PC-9 (cell line): ENCODE results near the gene DSG4. TPM values are rescaled to one million over a fixed set of nuclear protein-coding genes. Genes with fewer than 3 reads are reported as not detected.
"Not testable (repeated sequence)": the region's sequence is repeated elsewhere in the genome, so short reads cannot be mapped to it uniquely, and the experiment has no call there.

Experiments
- Bru-seq: library from RNA; stranded (reverse); fragments of 400-500 nt; gene quantifications from one replicate; lab custom pipeline; 2021; lab: Mats Ljungman, UMichigan
- BruChase-seq, 2 experiments: library from RNA; stranded (reverse); fragments of 400-500 nt; gene quantifications; one replicate each; lab custom pipeline; 2021; lab: Mats Ljungman, UMichigan
- BruUV-seq: library from RNA; stranded (reverse); fragments of 400-500 nt; replicated peaks from 2 replicates; lab custom pipeline; 2021; lab: Mats Ljungman, UMichigan
- CTCF ChIA-PET: fragments of 300-600 bp; sonication (Branson Sonifier 250); formaldehyde crosslinking; loops from one replicate; lab custom pipeline; 2022; ENCODE audit warnings: antibody characterized with exemption; lab: Charles Lee
- POLR2A ChIA-PET: fragments of 300-600 bp; sonication (Branson Sonifier 250); formaldehyde crosslinking; loops from one replicate; lab custom pipeline; 2022; ENCODE audit warnings: antibody characterized with exemption; ENCODE audit not compliant: unreplicated experiment; lab: Charles Lee
- DNase-seq, 2 experiments: peaks; one replicate each; pipeline versions ENCODE4 v3.0.0 to v3.0.0-alpha.2; 2015 to 2022; ENCODE audit warnings: mixed read lengths in 1 of 2
- H2AFZ ChIP-seq: fragments of 200-600 bp; sonication (generic); 2 replicates; pipeline ENCODE4 v1.8.1; 2017; ENCODE audit warnings: antibody characterized with exemption
- H3F3A ChIP-seq: fragments of 200-600 bp; sonication (generic); 2 replicates; pipeline ENCODE4 v1.8.1; 2017; ENCODE audit warnings: antibody characterized with exemption, mild to moderate bottlenecking, low read depth; ENCODE audit not compliant: insufficient read depth
- H3K27ac ChIP-seq: fragments of 200-600 bp; sonication (generic); 2 replicates; pipeline ENCODE4 v1.6.1; 2016; ENCODE audit warnings: mixed run types
- H3K27me3 ChIP-seq: fragments of 200-600 bp; sonication (generic); 2 replicates; pipeline ENCODE4 v1.6.1; 2016; ENCODE audit warnings: low read depth, mixed run types; ENCODE audit not compliant: insufficient read depth
- H3K36me3 ChIP-seq: fragments of 200-600 bp; sonication (generic); 2 replicates; pipeline ENCODE4 v1.6.1; 2016; ENCODE audit warnings: low read depth, mixed run types
- H3K4me1 ChIP-seq: fragments of 200-600 bp; sonication (generic); replicated peaks from 2 replicates; pipeline ENCODE4 v1.6.1; 2016; ENCODE audit warnings: mixed run types; ENCODE audit not compliant: insufficient read depth
- H3K4me2 ChIP-seq: fragments of 200-600 bp; sonication (generic); 2 replicates; pipeline ENCODE4 v1.6.1; 2017; ENCODE audit warnings: mixed run types
- H3K4me3 ChIP-seq: fragments of 200-600 bp; sonication (generic); 2 replicates; pipeline ENCODE4 v1.6.1; 2016; ENCODE audit warnings: mixed run types
- H3K79me2 ChIP-seq: fragments of 200-600 bp; sonication (generic); 2 replicates; pipeline ENCODE4 v1.6.1; 2017; ENCODE audit warnings: low read depth, mixed run types
- H3K9me2 ChIP-seq: fragments of 200-600 bp; sonication (generic); 2 replicates; pipeline ENCODE4 v1.8.1; 2017; ENCODE audit warnings: mild to moderate bottlenecking; ENCODE audit not compliant: insufficient read depth
- H3K9me3 ChIP-seq: fragments of 200-600 bp; sonication (generic); 2 replicates; pipeline ENCODE4 v1.8.1; 2016; ENCODE audit warnings: low read depth; ENCODE audit not compliant: insufficient read depth
- H4K20me1 ChIP-seq: fragments of 200-600 bp; sonication (generic); 2 replicates; pipeline ENCODE4 v1.8.1; 2017; ENCODE audit not compliant: insufficient read depth
- CTCF ChIP-seq: fragments of 200-600 bp; sonication (generic); conservative IDR thresholded peaks from 2 replicates; pipeline ENCODE4 v1.6.1; 2017; ENCODE audit warnings: mixed run types, antibody characterized with exemption, mild to moderate bottlenecking, moderate library complexity
- EZH2 ChIP-seq: fragments of 200-600 bp; sonication (generic); IDR thresholded peaks from 2 replicates; pipeline ENCODE4 v1.8.0; 2017; ENCODE audit warnings: antibody characterized with exemption, low read depth
- intact Hi-C: fragments of 100-400 bp; cut with micrococcal nuclease; formaldehyde crosslinking; loops from one replicate; pipeline ENCODE4 v1.10.0; 2022; ENCODE audit not compliant: unreplicated experiment
- long read RNA-seq: library from polyadenylated mRNA; stranded (forward); transcript quantifications from one replicate; pipeline ENCODE4 v2.0.0, GENCODE V29; 2022
- total RNA-seq: library from RNA; stranded (reverse); gene quantifications from 2 replicates; pipeline ENCODE4 v1.2.3, GENCODE V29; 2021

DSG4 gene
- total RNA-seq, result not detected in 2 replicates
- Bru-seq, nascent RNA, result not detected
- not detected for BruChase-seq, experiment 1, labeled RNA remaining after a 2-hour chase
- BruChase-seq, experiment 2, labeled RNA remaining after a 6-hour chase, result not detected
- long read RNA-seq, result 0 reads

- intact Hi-C loops, result no loop called here
- no peak for TF ChIP-seq CTCF
- no peak for TF ChIP-seq EZH2
- POLR2A ChIA-PET, result no interaction called here
Measured at GRCh38 chr18:31376477-31376876, at the start of gene DSG4. Gene DSG4, plus strand, starts transcription at chr18:31376777. Its CDS starts 135 bp downstream, at chr18:31376912.

GRCh38 chr18:31329787-31330438, 46.7 kb upstream of the DSG4 start:
- POLR2A ChIA-PET, result no interaction called here
- intact Hi-C loops, result no loop called here
- Histone ChIP-seq H3K4me1 (no peaks in the 10 kb centered on the region), H3F3A (no peaks in the 10 kb centered on the region), H3K9me3 (no peaks in the 10 kb centered on the region), H3K36me3 (no peaks in the 10 kb centered on the region), H3K79me2 (no peaks in the 10 kb centered on the region), H3K9me2 (no peaks in the 10 kb centered on the region), H3K27me3 (no peaks in the 10 kb centered on the region), H4K20me1 (no peaks in the 10 kb centered on the region), H3K27ac (no peak overlapping the region), H3K4me2 (no peak overlapping the region), H2AFZ (no peak overlapping the region), H3K4me3 (no peak overlapping the region)
- no peak for DNase-seq
- no peak for TF ChIP-seq EZH2
- TF ChIP-seq CTCF, result no peak
- CTCF ChIA-PET, result no interaction called here
- BruUV-seq, result no TSS peak

More at GRCh38 chr18:31376477-31376876, at the start of gene DSG4:
- DNase-seq, result no peak
- Histone ChIP-seq H3K4me1 (no peaks in the 10 kb centered on the region), H3K4me3 (no peak within 1 kb of the TSS), H4K20me1 (no peaks in the 10 kb centered on the region), H3K79me2 (no peaks in the 10 kb centered on the region), H3K9me2 (no peaks in the 10 kb centered on the region), H3K4me2 (no peak within 1 kb of the TSS), H3F3A (no peaks in the 10 kb centered on the region), H3K9me3 (no peaks in the 10 kb centered on the region), H3K27ac (no peak within 1 kb of the TSS), H2AFZ (no peak within 1 kb of the TSS), H3K36me3 (no peaks in the 10 kb centered on the region), H3K27me3 (no peaks in the 10 kb centered on the region)
- BruUV-seq, result no TSS peak
- CTCF ChIA-PET, result no interaction called here

GRCh38 chr18:31343454-31343853, 33.1 kb upstream of the DSG4 start:
- Histone ChIP-seq H3K4me1 (no peaks in the 10 kb centered on the region), H3K27me3 (no peaks in the 10 kb centered on the region), H3K36me3 (no peaks in the 10 kb centered on the region), H3K4me2 (no peak overlapping the region), H4K20me1 (no peaks in the 10 kb centered on the region), H3K9me2 (no peaks in the 10 kb centered on the region), H3K27ac (no peak overlapping the region), H2AFZ (peak overlapping the region; percentile 68; the same call in 1 of the 2 replicates), H3F3A (no peaks in the 10 kb centered on the region), H3K9me3 (no peaks in the 10 kb centered on the region), H3K79me2 (no peaks in the 10 kb centered on the region), H3K4me3 (no peak overlapping the region)
- DNase-seq, result no peak
- CTCF ChIA-PET, result no interaction called here
- BruUV-seq, result no TSS peak
- POLR2A ChIA-PET, result no interaction called here
- intact Hi-C loops, result no loop called here
- TF ChIP-seq CTCF (no peak), EZH2 (no peak)

- H3K36me3 ChIP-seq, CTCF ChIA-PET, H4K20me1 ChIP-seq, H3K27ac ChIP-seq, H3K27me3 ChIP-seq, DNase-seq, H3K79me2 ChIP-seq, BruUV-seq, H2AFZ ChIP-seq, H3K4me1 ChIP-seq, H3K4me3 ChIP-seq, POLR2A ChIA-PET, H3K9me2 ChIP-seq, H3K9me3 ChIP-seq, H3K4me2 ChIP-seq, H3F3A ChIP-seq, intact Hi-C loops: not testable (repeated sequence)
Measured at GRCh38 chr18:31353336-31353735, 23.2 kb upstream of the DSG4 start.
